CD4-positive, alpha-beta memory T cell (primary cell): ENCODE data around the gene CCDC24. TPM values are rescaled to one million over a fixed set of nuclear protein-coding genes. Genes with fewer than 3 reads are reported as not detected.

Experiments
- CTCF ChIA-PET: fragments of 350-600 bp; sonication (Branson Sonifier 250); formaldehyde crosslinking; loops from one replicate; lab custom pipeline; 2021; ENCODE audit warnings: inconsistent platforms; ENCODE audit not compliant: partially characterized antibody; lab: Charles Lee
- POLR2A ChIA-PET: fragments of 350-600 bp; sonication (Branson Sonifier 250); formaldehyde crosslinking; loops from one replicate; lab custom pipeline; 2021; ENCODE audit not compliant: partially characterized antibody; lab: Charles Lee
- DNase-seq, 5 donors: peaks; one replicate each; pipeline versions ENCODE4 v3.0.0 to v3.0.0-alpha.2; 2020 to 2022; ENCODE audit warnings: mixed read lengths in 1 of 5
- H3K27ac ChIP-seq: one replicate; pipeline ENCODE4 v1.7.0; 2013; ENCODE audit warnings: low read depth, low read length
- H3K27me3 ChIP-seq: 2 replicates; pipeline ENCODE4 v1.7.0; 2013; ENCODE audit warnings: mild to moderate bottlenecking, low read length, moderate library complexity; ENCODE audit not compliant: insufficient read depth
- H3K36me3 ChIP-seq: 2 replicates; pipeline ENCODE4 v1.7.0; 2013; ENCODE audit warnings: mild to moderate bottlenecking, low read length, moderate library complexity; ENCODE audit not compliant: insufficient read depth
- H3K4me1 ChIP-seq: 2 replicates; pipeline ENCODE4 v1.7.0; 2013; ENCODE audit warnings: mild to moderate bottlenecking, low read length, moderate library complexity; ENCODE audit not compliant: insufficient read depth
- H3K4me3 ChIP-seq, 2 donors: one replicate each; pipeline ENCODE4 v1.7.0; 2013; ENCODE audit warnings: low read length in 2 of 2, mild to moderate bottlenecking in 1 of 2
- H3K9me3 ChIP-seq, 2 donors: one replicate each; pipeline ENCODE4 v1.7.0; 2013; ENCODE audit warnings: low read length in 2 of 2, control low read depth in 1 of 2; ENCODE audit not compliant: control insufficient read depth in 1 of 2
- H3K27ac Mint-ChIP-seq, 7 donors: one replicate each; pipeline ENCODE4 v1.8.0; 2020 to 2021; ENCODE audit warnings: mixed read lengths in 7 of 7, mild to moderate bottlenecking in 6 of 7, inconsistent platforms in 3 of 7, moderate library complexity in 3 of 7
- H3K27me3 Mint-ChIP-seq, 2 donors: one replicate each; pipeline ENCODE4 v1.8.0; 2020 to 2021; ENCODE audit warnings: mixed read lengths in 2 of 2
- H3K36me3 Mint-ChIP-seq, 2 donors: one replicate each; pipeline ENCODE4 v1.8.0; 2020 to 2021; ENCODE audit warnings: mixed read lengths in 2 of 2, inconsistent platforms in 1 of 2, mild to moderate bottlenecking in 1 of 2
- H3K4me1 Mint-ChIP-seq, 4 donors: one replicate each; pipeline ENCODE4 v1.8.0; 2020 to 2021; ENCODE audit warnings: mixed read lengths in 4 of 4, mild to moderate bottlenecking in 1 of 4
- H3K4me3 Mint-ChIP-seq, 8 donors: one replicate each; pipeline ENCODE4 v1.8.0; 2020 to 2021; ENCODE audit warnings: mixed read lengths in 8 of 8, mild to moderate bottlenecking in 7 of 8, moderate library complexity in 6 of 8, inconsistent platforms in 3 of 8
- H3K9me3 Mint-ChIP-seq, 8 donors: one replicate each; pipeline ENCODE4 v1.8.0; 2020 to 2021; ENCODE audit warnings: mixed read lengths in 8 of 8, mild to moderate bottlenecking in 5 of 8, inconsistent platforms in 3 of 8, moderate library complexity in 1 of 8
- intact Hi-C: fragments of 100-400 bp; cut with micrococcal nuclease; formaldehyde crosslinking; loops from one replicate; pipeline ENCODE4 v1.15.1; 2023
- polyA plus RNA-seq, 2 donors: library from polyadenylated mRNA; unstranded; fragments of 300-500 nt; fragmentation: Illumina TruSeq; gene quantifications; one replicate each; pipeline ENCODE4 v1.2.3, GENCODE V29; 2021
- total RNA-seq, 2 experiments: library from RNA; stranded (reverse); gene quantifications; one replicate each; pipeline ENCODE4 v1.2.3, GENCODE V29; 2021

CCDC24 gene
- total and polyA plus RNA-seq, 4 experiments from 2014 or later: 1.1 to 1.9 (median 1.5) TPM

- Histone ChIP-seq H3K4me1 (peaks cover 18% of the 10 kb centered on the region), H3K9me3 (no peaks in the 10 kb centered on the region), H3K4me3 (peak overlapping the region in 1 of 2 donors; percentile 66), H3K27me3 (no peaks in the 10 kb centered on the region), H3K36me3 (no peaks in the 10 kb centered on the region), H3K27ac (peak overlapping the region; percentile 64)
- H3K4me1 Mint-ChIP-seq: peaks cover 17 to 39% (median 26%) of the 10 kb centered on the region in 4 donors
- CTCF ChIA-PET: interaction anchor here (1.0 to 11.7 kb wide), 3 partner anchors 9 to 267 kb away, joined by 3 to 225 read pairs (median 3); no protein-coding TSS in a partner anchor
- peak overlapping the region; percentile 79 to 95 (median 88) for H3K27ac Mint-ChIP-seq
- H3K27me3 Mint-ChIP-seq: no peaks in the 10 kb centered on the region
- H3K9me3 Mint-ChIP-seq: no peaks in the 10 kb centered on the region
- peak overlapping the region; percentile 80 to 90 (median 88) for H3K4me3 Mint-ChIP-seq
- DNase-seq: peak; percentile 53 to 81 (median 56)
- H3K36me3 Mint-ChIP-seq: peaks cover 0 to 2% of the 10 kb centered on the region in 2 donors
- POLR2A ChIA-PET: interaction anchor here (0.9 to 2.3 kb wide), 6 partner anchors 39 to 602 kb away, joined by 3 to 6 read pairs (median 6); partner anchors contain the start of gene IPO13
- intact Hi-C loops: loop anchor here (1.0 kb wide), 4 partner anchors 39 to 84 kb away; partner anchors contain the start of genes ATP6V0B, CCDC24 and IPO13
Observed at GRCh38 chr1:44030605-44031251, 39.3 kb downstream of the CCDC24 start.

DNA sequence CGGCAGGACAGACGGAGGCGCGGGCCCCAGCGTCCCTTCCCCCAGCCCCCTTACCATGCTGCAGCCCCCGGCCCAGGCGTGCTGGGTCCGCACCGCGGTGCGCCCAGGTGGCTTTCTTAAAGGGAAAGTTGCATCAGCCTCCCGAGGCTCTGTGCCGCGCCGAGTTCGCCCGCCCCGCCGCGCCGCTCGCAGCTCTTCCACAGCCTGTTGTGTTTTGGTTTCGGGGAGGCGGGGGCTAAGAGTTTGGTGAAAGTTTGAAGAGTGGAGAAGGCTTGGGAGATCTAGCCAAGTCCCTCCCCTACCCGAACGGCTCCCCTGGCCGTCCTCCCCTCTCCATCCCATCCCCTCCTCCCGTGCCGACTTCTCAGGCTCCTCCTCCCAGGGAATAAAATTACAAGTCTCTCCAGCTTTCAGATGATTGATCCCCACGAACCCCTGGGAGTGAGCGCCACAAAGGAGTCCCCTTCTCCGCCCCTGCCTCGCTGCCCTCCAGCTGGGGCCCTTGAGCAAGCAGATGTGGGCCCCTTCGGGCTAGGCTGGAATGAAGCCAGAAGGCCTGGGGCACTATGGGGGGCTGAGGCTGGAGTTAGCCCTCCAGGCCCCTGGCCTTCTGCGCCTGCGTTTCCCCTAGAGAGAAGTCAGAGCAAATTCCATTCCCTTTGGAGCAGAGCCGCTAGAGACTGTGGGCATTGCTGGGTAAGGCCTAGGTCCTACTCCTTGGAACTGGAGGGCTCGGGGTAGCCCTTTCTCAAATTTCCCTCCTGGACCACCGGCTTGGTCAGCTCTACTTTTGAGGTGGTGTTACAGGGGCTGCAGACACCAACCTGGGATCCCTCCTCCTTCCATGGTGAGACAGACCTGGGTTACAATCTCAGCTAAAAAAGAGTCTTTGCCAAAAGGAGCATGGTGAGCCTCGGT, 40.1 kb downstream of the CCDC24 start, which contains the start of gene SLC6A9:
SLC6A9 (minus strand) TSS at position 211 of the 918 bp plus-strand sequence. CDS start 7,185 bp downstream, outside the sequence.
- intact Hi-C loops: no loop called here
- Histone ChIP-seq H3K27ac (peak within 1 kb of the TSS; percentile 64), H3K4me1 (peaks cover 18% of the 10 kb centered on the region), H3K9me3 (no peaks in the 10 kb centered on the region), H3K36me3 (no peaks in the 10 kb centered on the region), H3K27me3 (no peaks in the 10 kb centered on the region), H3K4me3 (peak within 1 kb of the TSS in 1 of 2 donors; percentile 66)
- ChIA-PET CTCF (interaction anchor here (1.0 to 11.7 kb wide), 3 partner anchors 8 to 268 kb away, joined by 3 to 225 read pairs (median 3); no protein-coding TSS in a partner anchor), POLR2A (interaction anchor here (1.2 to 2.2 kb wide), 2 partner anchors 56 to 58 kb away, joined by 6 read pairs; no protein-coding TSS in a partner anchor)
- Mint-ChIP-seq H3K27me3 (no peaks in the 10 kb centered on the region), H3K36me3 (peaks cover 0 to 2% of the 10 kb centered on the region in 2 donors), H3K4me1 (peaks cover 17 to 41% (median 26%) of the 10 kb centered on the region in 4 donors), H3K4me3 (peak within 1 kb of the TSS; percentile 80 to 90 (median 88)), H3K27ac (peak within 1 kb of the TSS; percentile 79 to 95 (median 88)), H3K9me3 (no peaks in the 10 kb centered on the region)
- DNase-seq: peak in 2 of 5 donors; percentile 49 to 51

GRCh38 chr1:44032170-44032790, 40.9 kb downstream of the CCDC24 start:
- peaks cover 18% of the 10 kb centered on the region for H3K4me1 ChIP-seq
- no peaks in the 10 kb centered on the region for H3K27me3 Mint-ChIP-seq
- H3K9me3 Mint-ChIP-seq: no peaks in the 10 kb centered on the region
- intact Hi-C loops: no loop called here
- H3K27ac ChIP-seq: no peak overlapping the region
- H3K4me3 Mint-ChIP-seq: peak overlapping the region; percentile 3 to 90 (median 50)
- H3K36me3 Mint-ChIP-seq: peaks cover 0 to 2% of the 10 kb centered on the region in 2 donors
- H3K36me3 ChIP-seq: no peaks in the 10 kb centered on the region
- H3K27ac Mint-ChIP-seq: peak overlapping the region; percentile 31 to 95 (median 78)
- H3K27me3 ChIP-seq: no peaks in the 10 kb centered on the region
- H3K4me1 Mint-ChIP-seq: peaks cover 17 to 45% (median 27%) of the 10 kb centered on the region in 4 donors
- no peak overlapping the region for H3K4me3 ChIP-seq
- H3K9me3 ChIP-seq: no peaks in the 10 kb centered on the region
- ChIA-PET POLR2A (no interaction called here), CTCF (interaction anchor here (11.7 kb wide), 1 partner anchor 29 kb away, joined by 225 read pairs; no protein-coding TSS in a partner anchor)
- no peak for DNase-seq

DNA sequence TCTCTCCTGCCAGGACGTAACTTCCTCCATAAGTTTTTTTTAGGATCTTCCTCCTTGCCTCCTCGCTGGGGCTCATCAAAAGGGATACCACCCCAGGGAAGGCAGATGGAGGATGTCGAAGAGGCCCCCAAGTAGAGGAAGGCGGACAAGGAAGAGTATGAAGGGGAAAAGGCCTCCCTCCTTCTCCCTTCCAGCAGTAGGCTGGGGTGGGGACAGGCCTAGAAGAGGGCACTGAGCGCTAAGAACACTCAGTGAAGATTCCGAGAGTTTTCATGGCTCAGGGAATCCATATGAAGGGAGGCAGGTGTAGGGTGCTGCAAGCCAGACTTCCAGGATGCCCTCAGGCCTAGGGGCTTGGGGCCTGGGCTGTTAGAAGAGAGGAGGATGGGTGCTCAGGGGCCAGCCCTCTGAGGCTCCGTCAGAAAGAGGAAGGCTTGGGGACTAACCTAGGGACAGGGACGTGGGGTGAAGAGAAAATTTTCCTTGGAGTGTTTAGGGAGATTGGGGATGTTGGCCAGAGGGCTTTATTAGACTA, 41.7 kb downstream of the CCDC24 start:
- Histone ChIP-seq H3K36me3 (no peaks in the 10 kb centered on the region), H3K27ac (no peak overlapping the region), H3K4me1 (peaks cover 18% of the 10 kb centered on the region), H3K9me3 (no peaks in the 10 kb centered on the region), H3K27me3 (no peaks in the 10 kb centered on the region), H3K4me3 (no peak overlapping the region)
- Mint-ChIP-seq H3K27ac (peak overlapping the region in 5 of 7 donors; percentile 11 to 95 (median 79)), H3K27me3 (no peaks in the 10 kb centered on the region), H3K4me1 (peaks cover 17 to 40% (median 25%) of the 10 kb centered on the region in 4 donors), H3K36me3 (peaks cover 0 to 2% of the 10 kb centered on the region in 2 donors), H3K4me3 (no peak overlapping the region), H3K9me3 (no peaks in the 10 kb centered on the region)
- intact Hi-C loops: no loop called here
- no peak for DNase-seq
- ChIA-PET CTCF (interaction anchor here (0.8 to 11.7 kb wide), 4 partner anchors 14 to 102 kb away, joined by 3 to 225 read pairs (median 26); no protein-coding TSS in a partner anchor), POLR2A (no interaction called here)

DNA sequence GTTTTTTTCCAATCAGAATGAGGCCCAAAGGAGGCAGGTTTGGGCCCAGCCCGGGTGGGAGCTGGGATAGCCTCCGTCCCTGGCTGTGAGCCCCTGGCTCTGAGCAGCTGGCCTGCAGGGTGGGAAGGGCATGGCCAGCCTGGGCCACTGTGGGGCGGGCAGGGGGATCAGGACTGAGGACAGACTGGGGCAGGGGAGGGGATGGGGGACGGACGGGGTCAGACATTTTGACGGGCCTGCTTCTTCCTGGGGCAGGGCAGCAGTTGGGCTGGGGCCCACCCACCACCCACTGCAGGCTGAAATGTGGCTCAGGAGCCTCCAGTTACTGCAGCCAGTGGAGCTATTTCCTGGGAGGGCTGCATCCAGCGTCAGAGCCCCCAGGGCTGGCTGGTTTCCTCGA, 42.4 kb downstream of the CCDC24 start:
- intact Hi-C loops: no loop called here
- H3K4me3 ChIP-seq: no peak overlapping the region
- DNase-seq: no peak
- ChIA-PET POLR2A (no interaction called here), CTCF (interaction anchor here (0.8 to 11.7 kb wide), 5 partner anchors 12 to 103 kb away, joined by 3 to 225 read pairs (median 3); no protein-coding TSS in a partner anchor)
- H3K27ac ChIP-seq: no peak overlapping the region
- peaks cover 0 to 2% of the 10 kb centered on the region in 2 donors for H3K36me3 Mint-ChIP-seq
- H3K36me3 ChIP-seq: no peaks in the 10 kb centered on the region
- H3K4me1 Mint-ChIP-seq: peaks cover 14 to 36% (median 20%) of the 10 kb centered on the region in 4 donors
- H3K27me3 ChIP-seq: no peaks in the 10 kb centered on the region
- no peak overlapping the region for H3K27ac Mint-ChIP-seq
- H3K4me3 Mint-ChIP-seq: peak overlapping the region in 1 of 8 donors; percentile 43
- no peaks in the 10 kb centered on the region for H3K9me3 Mint-ChIP-seq
- H3K27me3 Mint-ChIP-seq: no peaks in the 10 kb centered on the region
- peaks cover 18% of the 10 kb centered on the region for H3K4me1 ChIP-seq
- no peaks in the 10 kb centered on the region for H3K9me3 ChIP-seq

DNA sequence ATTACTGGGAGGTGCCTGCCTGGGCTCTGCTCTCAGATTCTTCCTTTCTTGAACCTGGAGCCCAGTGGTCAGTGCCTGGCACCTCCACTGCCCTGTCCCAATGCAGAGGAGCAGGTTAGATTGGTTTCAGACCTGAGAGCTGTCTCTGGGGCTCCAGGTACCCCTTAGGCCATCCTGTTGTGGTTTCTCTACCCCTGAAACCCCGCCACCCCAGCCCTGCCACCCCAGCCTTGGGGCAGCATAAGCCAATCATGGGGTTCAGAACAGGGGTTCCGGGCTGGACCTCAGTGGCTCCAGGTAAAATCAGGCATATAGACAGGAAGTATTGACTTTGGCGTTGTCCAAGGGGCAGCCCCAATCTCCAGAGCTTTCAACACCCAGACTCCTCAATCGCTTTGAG, 43.0 kb downstream of the CCDC24 start:
- peaks cover 0 to 2% of the 10 kb centered on the region in 2 donors for H3K36me3 Mint-ChIP-seq
- POLR2A ChIA-PET: no interaction called here
- CTCF ChIA-PET: interaction anchor here (1.0 to 11.7 kb wide), 5 partner anchors 12 to 89 kb away, joined by 3 to 225 read pairs (median 6); no protein-coding TSS in a partner anchor
- Histone ChIP-seq H3K36me3 (no peaks in the 10 kb centered on the region), H3K4me1 (peaks cover 12% of the 10 kb centered on the region), H3K27ac (no peak overlapping the region), H3K27me3 (no peaks in the 10 kb centered on the region), H3K4me3 (no peak overlapping the region), H3K9me3 (no peaks in the 10 kb centered on the region)
- intact Hi-C loops: no loop called here
- no peaks in the 10 kb centered on the region for H3K9me3 Mint-ChIP-seq
- H3K27me3 Mint-ChIP-seq: no peaks in the 10 kb centered on the region
- peaks cover 10 to 33% (median 14%) of the 10 kb centered on the region in 4 donors for H3K4me1 Mint-ChIP-seq
- no peak for DNase-seq
- H3K27ac Mint-ChIP-seq: no peak overlapping the region
- no peak overlapping the region for H3K4me3 Mint-ChIP-seq
